T-helper 2 cell treated with Interferon-gamma antibody and Interleukin-4, amounts not matched to agents 5 μg/mL and 100 μg/mL, for 36 hours (primary cell): Measurements from ENCODE around the gene MXD4.

Experiments
- DNase-seq: peaks from one replicate; pipeline ENCODE4 v3.0.0; 2021; ENCODE audit warnings: low spot score
- H3K27ac Mint-ChIP-seq: one replicate; pipeline ENCODE4 v1.8.0; 2021; ENCODE audit warnings: mild to moderate bottlenecking, mixed read lengths
- H3K27me3 Mint-ChIP-seq: one replicate; pipeline ENCODE4 v1.8.0; 2021; ENCODE audit warnings: low read depth, mixed read lengths
- H3K36me3 Mint-ChIP-seq: one replicate; pipeline ENCODE4 v1.8.0; 2021; ENCODE audit warnings: low read depth, mixed read lengths
- H3K4me1 Mint-ChIP-seq: one replicate; pipeline ENCODE4 v1.8.0; 2021; ENCODE audit warnings: low read depth, mixed read lengths
- H3K4me3 Mint-ChIP-seq: one replicate; pipeline ENCODE4 v1.8.0; 2022; ENCODE audit warnings: mild to moderate bottlenecking, moderate library complexity, mixed read lengths
- H3K9me3 Mint-ChIP-seq: one replicate; pipeline ENCODE4 v1.8.0; 2021; ENCODE audit warnings: mixed read lengths

The MXD4 gene

DNA sequence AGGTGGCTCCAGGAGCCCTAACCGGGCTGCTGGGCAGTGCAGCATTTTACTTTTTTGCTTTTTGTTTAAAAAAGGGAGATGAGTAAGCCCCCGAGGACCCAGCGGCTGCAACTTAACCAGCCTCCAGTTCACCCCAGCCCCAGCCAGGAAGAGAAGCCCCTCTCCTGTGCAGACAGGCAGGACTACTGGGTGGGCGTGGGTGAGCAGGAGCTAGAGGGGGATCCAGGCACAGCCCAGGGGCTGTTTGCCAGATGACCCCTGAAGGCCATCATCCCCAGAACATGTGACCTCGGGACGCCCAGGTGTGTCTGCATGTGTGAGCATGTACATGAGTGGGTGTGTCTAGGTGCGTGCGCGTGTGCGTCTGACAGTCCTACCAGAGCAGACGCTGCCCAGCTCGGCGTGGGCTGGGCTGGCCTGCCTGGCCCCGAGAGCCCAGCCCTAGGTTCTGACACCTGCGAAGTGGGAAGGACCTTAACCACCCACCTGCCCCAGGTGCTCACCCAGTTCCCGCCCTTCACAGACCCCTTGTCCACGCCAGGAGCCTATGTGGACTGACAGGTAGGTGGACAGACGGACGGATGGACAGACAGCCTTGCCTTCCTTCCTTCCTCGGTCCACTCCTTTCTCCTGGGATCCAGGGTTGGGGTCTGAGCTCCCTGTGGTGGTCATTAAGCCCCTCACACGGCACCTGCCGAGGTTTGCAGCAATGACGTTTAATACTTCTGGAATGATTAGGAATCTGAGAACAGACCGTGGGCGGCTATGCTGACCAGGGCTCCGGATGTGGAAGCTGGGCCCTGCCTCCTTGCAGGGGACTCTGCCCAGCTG is 12.2 kb downstream of the MXD4 start:
- H3K9me3 Mint-ChIP-seq, result no peaks in the 10 kb centered on the region
- no peak overlapping the region for H3K27ac Mint-ChIP-seq
- DNase-seq, result no peak
- H3K4me1 Mint-ChIP-seq, result peaks cover 8% of the 10 kb centered on the region
- no peaks in the 10 kb centered on the region for H3K36me3 Mint-ChIP-seq
- no peaks in the 10 kb centered on the region for H3K27me3 Mint-ChIP-seq
- H3K4me3 Mint-ChIP-seq, result no peak overlapping the region

DNA sequence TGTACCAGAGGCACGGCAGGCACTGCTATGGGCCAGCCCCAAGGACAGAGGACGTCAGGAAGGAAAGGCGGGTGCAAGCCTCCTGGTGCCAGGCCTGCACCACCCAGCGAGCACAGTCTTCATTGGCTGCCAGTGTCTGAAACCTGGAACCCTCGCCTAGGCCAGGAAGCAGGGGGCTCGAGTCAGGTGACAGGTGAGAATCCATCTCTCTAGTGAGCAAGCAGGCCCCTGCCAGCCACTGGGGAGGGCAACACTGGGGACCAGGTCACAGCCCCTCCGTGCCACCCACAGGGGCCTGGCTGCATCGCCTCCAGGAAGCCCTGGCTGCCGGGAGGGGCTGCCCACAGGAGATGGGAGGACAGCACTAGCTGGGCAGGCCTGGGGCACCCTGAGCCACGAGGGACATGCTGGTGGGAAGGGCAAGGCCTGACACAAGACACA is 13.1 kb downstream of the MXD4 start:
- Mint-ChIP-seq H3K9me3 (no peaks in the 10 kb centered on the region), H3K4me1 (peaks cover 10% of the 10 kb centered on the region), H3K36me3 (no peaks in the 10 kb centered on the region), H3K27me3 (no peaks in the 10 kb centered on the region), H3K27ac (no peak overlapping the region), H3K4me3 (no peak overlapping the region)
- DNase-seq, result no peak

GRCh38 chr4:2248044-2248780 is 13.7 kb downstream of the MXD4 start:
- no peak overlapping the region for H3K4me3 Mint-ChIP-seq
- H3K9me3 Mint-ChIP-seq, result no peaks in the 10 kb centered on the region
- H3K36me3 Mint-ChIP-seq, result no peaks in the 10 kb centered on the region

GRCh38 chr4:2247128-2248043 is 14.5 kb downstream of the MXD4 start:
- Mint-ChIP-seq H3K9me3 (no peaks in the 10 kb centered on the region), H3K27me3 (no peaks in the 10 kb centered on the region), H3K4me3 (no peak overlapping the region), H3K4me1 (peaks cover 15% of the 10 kb centered on the region), H3K36me3 (no peaks in the 10 kb centered on the region), H3K27ac (no peak overlapping the region)
- no peak for DNase-seq

More at GRCh38 chr4:2248044-2248780, 13.7 kb downstream of the MXD4 start:
- Mint-ChIP-seq H3K27me3 (no peaks in the 10 kb centered on the region), H3K27ac (no peak overlapping the region), H3K4me1 (peaks cover 14% of the 10 kb centered on the region)
- no peak for DNase-seq

DNA sequence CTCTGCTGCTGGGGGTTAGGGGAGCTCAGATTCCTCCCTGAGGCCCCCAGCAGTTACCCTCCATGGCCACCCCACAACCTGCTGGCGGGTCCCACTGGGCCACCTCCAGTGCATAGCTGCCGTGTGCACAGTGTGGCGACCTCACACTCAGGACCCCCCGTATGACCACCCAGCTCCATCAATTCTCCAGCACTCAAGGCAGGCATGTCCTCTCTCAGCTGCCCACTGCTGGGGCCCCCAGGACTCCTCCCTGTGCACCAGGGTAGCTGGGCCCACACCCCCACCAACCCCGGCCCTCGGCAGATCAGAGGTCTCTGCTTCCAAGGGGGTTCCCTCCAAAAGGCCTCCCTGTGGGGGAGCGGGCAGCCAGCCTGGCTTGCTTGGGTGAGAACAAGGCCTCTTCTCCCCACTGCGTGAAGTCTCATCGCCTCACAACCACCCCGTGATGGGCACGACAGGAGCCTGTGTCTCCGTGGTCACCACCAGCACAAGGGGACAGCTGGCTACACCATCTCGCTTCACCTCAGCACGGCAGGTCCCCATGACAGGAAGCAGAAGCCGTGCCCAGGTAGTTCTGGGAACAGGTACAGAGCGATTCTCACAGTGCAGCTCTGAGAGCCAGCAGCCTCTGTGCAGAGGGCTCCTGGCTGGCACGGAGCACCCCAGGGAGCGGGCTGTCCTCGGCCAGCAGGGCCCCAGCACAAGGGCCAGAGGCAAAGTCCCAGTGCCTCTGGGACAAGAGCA is 15.4 kb downstream of the MXD4 start:
- DNase-seq, result no peak
- Mint-ChIP-seq H3K9me3 (no peaks in the 10 kb centered on the region), H3K27ac (no peak overlapping the region), H3K27me3 (no peaks in the 10 kb centered on the region), H3K4me3 (no peak overlapping the region), H3K4me1 (peaks cover 17% of the 10 kb centered on the region), H3K36me3 (no peaks in the 10 kb centered on the region)

- Mint-ChIP-seq H3K27ac (no peak overlapping the region), H3K4me3 (no peak overlapping the region), H3K4me1 (peaks cover 19% of the 10 kb centered on the region), H3K9me3 (no peaks in the 10 kb centered on the region), H3K36me3 (no peaks in the 10 kb centered on the region), H3K27me3 (no peaks in the 10 kb centered on the region)
- DNase-seq, result no peak
Measured at GRCh38 chr4:2245787-2246275, 16.1 kb downstream of the MXD4 start.

GRCh38 chr4:2245057-2245786 is 16.7 kb downstream of the MXD4 start:
- no peak overlapping the region for H3K4me3 Mint-ChIP-seq
- H3K36me3 Mint-ChIP-seq, result peaks cover 6% of the 10 kb centered on the region
- H3K27ac Mint-ChIP-seq, result no peak overlapping the region
- no peaks in the 10 kb centered on the region for H3K9me3 Mint-ChIP-seq
- no peaks in the 10 kb centered on the region for H3K27me3 Mint-ChIP-seq
- peaks cover 24% of the 10 kb centered on the region for H3K4me1 Mint-ChIP-seq
- no peak for DNase-seq

DNA sequence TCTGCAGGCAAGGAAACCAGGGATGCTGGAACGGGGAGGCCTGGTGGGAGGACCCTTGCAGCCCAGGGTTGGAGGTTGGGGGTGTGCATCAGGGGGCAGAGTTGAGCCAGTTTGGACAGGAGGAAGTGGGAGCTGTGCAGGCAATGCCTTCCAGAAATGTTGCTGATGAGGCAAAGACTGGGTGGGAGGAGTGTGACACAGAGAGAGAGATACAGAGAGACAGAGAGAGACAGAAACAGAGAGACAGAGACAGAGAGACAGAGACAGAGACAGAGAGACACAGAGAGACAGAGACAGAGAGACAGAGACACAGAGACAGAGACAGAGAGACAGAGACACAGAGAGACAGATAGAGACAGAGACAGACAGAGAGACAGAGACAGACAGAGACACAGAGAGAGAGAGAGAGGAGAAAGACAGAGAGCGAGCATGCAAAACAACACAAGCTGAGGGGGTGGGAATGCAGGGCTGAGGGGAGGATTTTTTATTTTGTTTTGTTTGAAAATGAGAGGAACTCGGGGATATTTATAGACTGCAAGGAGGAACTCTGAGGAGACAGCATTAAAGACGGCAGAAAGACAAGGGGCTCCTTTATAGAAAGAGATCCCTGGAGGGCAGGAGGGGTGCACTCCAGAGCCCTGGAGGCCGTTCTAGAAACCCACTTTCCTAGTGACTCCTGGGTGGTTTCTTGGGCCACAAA is 18.1 kb downstream of the MXD4 start:
- Mint-ChIP-seq H3K36me3 (peaks cover 16% of the 10 kb centered on the region), H3K4me1 (peaks cover 35% of the 10 kb centered on the region), H3K27me3 (no peaks in the 10 kb centered on the region), H3K9me3 (no peaks in the 10 kb centered on the region), H3K4me3 (no peak overlapping the region), H3K27ac (no peak overlapping the region)
- no peak for DNase-seq

GRCh38 chr4:2241410-2242353 is 20.2 kb downstream of the MXD4 start, which contains the start of the genes HAUS3 and POLN:
TSS of gene HAUS3 (minus strand) at chr4:2242121. CDS start at chr4:2240946, 1,175 bp downstream.
TSS of gene POLN (minus strand) at chr4:2242121. CDS start at chr4:2229231, 12,890 bp downstream.
- Mint-ChIP-seq H3K27me3 (no peaks in the 10 kb centered on the region), H3K4me3 (peak within 1 kb of the TSS; percentile 84), H3K9me3 (no peaks in the 10 kb centered on the region), H3K36me3 (peaks cover 29% of the 10 kb centered on the region), H3K4me1 (peaks cover 49% of the 10 kb centered on the region), H3K27ac (peak within 1 kb of the TSS; percentile 89)
- DNase-seq, result peak; percentile 99

DNA sequence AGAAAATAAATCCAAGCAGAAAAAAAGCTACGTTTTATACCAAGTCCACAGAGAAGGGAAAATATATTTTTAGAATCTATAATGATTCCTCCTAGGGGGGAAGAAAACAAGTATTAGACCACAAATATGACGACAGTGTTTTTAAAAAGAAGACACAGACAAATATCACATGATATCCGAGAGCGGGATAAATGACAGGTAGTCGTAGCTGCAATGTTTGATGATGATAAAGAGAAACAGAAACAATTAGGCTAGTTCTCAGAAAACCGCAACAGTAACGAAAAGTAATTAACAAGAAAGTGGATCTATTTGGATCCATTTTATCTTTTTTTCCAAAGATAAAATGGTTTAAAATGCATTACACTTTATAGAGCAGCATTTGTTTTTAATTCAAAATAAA is 20.9 kb downstream of the MXD4 start:
- Mint-ChIP-seq H3K27me3 (no peaks in the 10 kb centered on the region), H3K9me3 (no peaks in the 10 kb centered on the region), H3K36me3 (peaks cover 32% of the 10 kb centered on the region), H3K27ac (peak overlapping the region; percentile 89), H3K4me3 (peak overlapping the region; percentile 84), H3K4me1 (peaks cover 49% of the 10 kb centered on the region)
- no peak for DNase-seq

DNA sequence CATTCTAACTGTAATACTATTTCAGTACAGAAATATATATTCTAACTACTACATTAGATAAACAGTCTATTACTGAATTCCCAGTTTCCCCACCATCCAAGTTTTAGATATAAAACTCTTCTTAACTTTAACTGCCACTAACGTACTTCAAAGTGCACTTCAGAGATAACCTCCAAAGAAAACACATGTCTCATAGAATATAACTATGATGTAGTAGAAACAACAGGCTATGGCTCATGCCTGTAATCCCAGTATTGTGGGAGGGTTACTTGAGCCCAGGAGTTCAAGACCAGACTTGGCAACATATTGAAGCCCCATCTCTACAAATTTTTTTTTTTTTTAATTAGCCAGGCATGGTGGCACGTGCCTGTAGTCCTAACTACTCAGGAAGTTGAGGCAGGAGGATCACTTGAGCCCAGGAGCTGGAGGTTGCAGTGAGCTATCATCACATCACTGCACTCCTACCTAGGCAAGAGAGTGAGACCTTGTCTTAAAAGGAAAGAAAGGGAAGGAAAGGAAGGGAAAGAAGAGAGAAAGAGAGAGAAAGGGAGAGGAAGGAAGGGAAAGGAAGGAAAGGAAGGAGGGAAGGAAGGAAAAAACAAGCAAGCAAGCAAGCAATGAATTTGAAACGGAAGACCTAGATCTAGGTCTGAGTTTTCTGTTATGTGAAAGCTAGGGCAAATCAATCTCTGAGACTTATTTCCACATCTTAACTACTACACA is 24.8 kb downstream of the MXD4 start:
- H3K27me3 Mint-ChIP-seq, result no peaks in the 10 kb centered on the region
- H3K4me1 Mint-ChIP-seq, result peaks cover 50% of the 10 kb centered on the region
- no peaks in the 10 kb centered on the region for H3K9me3 Mint-ChIP-seq
- no peak for DNase-seq
- peak overlapping the region; percentile 52 for H3K27ac Mint-ChIP-seq
- peaks cover 56% of the 10 kb centered on the region for H3K36me3 Mint-ChIP-seq
- peak overlapping the region; percentile 45 for H3K4me3 Mint-ChIP-seq
